Prostate gland (tissue), 2 donors: ENCODE measurements around the gene APH1A.

Experiments
- CTCF ChIP-seq, 4 experiments: fragments of 200-600 bp in 2 of 4; fragments of 450-650 bp in 2 of 4; sonication (generic) in 2 of 4; IDR thresholded peaks; 1 replicate in 3 of 4; 2 replicates in 1 of 4; pipeline ENCODE4 v1.5.1; 2016 to 2019; ENCODE audit warnings: antibody characterized with exemption in 4 of 4, mild to moderate bottlenecking in 2 of 4, moderate library complexity in 2 of 4
- POLR2A ChIP-seq: fragments of 450-650 bp; IDR thresholded peaks from one replicate; pipeline ENCODE4 v1.6.1; 2016; ENCODE audit warnings: antibody characterized with exemption, mild to moderate bottlenecking
- POLR2AphosphoS5 ChIP-seq: sonication (generic); formaldehyde crosslinking; IDR thresholded peaks from one replicate; pipeline ENCODE4 v1.6.1; 2017; ENCODE audit warnings: antibody characterized with exemption

GRCh38 chr1:150288822-150289221 lies 20.0 kb upstream of the APH1A start:
- TF ChIP-seq POLR2AphosphoS5 (no peak), POLR2A (no peak), CTCF (IDR thresholded peaks at IDR 0.05) (no peak)
